Prostate gland (tissue), 2 donors: ENCODE measurements around the gene DDX51. TPM values are rescaled to one million over a fixed set of nuclear protein-coding genes. Genes with fewer than 3 reads are reported as not detected.

Experiments
- DNase-seq: peaks from one replicate; pipeline ENCODE4 v3.0.0-alpha.2; 2019; ENCODE audit warnings: low spot score
- H3K27ac ChIP-seq, 2 donors: fragments of 200-600 bp; sonication (generic); 2 replicates each; pipeline ENCODE4 v1.5.1; 2017 to 2019
- H3K27me3 ChIP-seq: fragments of 200-600 bp; sonication (generic); replicated peaks from 2 replicates; pipeline ENCODE4 v1.5.1; 2019; ENCODE audit not compliant: insufficient read depth
- H3K36me3 ChIP-seq, 2 donors: fragments of 200-600 bp; sonication (generic); 1 replicate in 1 of 2; 2 replicates in 1 of 2; pipeline versions ENCODE4 v1.5.1 to v1.8.1; 2017 to 2019
- H3K4me1 ChIP-seq: fragments of 200-600 bp; sonication (generic); replicated peaks from 2 replicates; pipeline ENCODE4 v1.5.1; 2019
- H3K4me3 ChIP-seq, 2 donors: fragments of 200-600 bp; sonication (generic); 2 replicates each; pipeline ENCODE4 v1.5.1; 2017 to 2019
- H3K9me3 ChIP-seq: fragments of 200-600 bp; sonication (generic); 2 replicates; pipeline ENCODE4 v1.5.1; 2017
- CTCF ChIP-seq, 4 experiments: fragments of 200-600 bp in 2 of 4; fragments of 450-650 bp in 2 of 4; sonication (generic) in 2 of 4; IDR thresholded peaks; 1 replicate in 3 of 4; 2 replicates in 1 of 4; pipeline ENCODE4 v1.5.1; 2016 to 2019; ENCODE audit warnings: antibody characterized with exemption in 4 of 4, mild to moderate bottlenecking in 2 of 4, moderate library complexity in 2 of 4
- POLR2A ChIP-seq: fragments of 450-650 bp; IDR thresholded peaks from one replicate; pipeline ENCODE4 v1.6.1; 2016; ENCODE audit warnings: antibody characterized with exemption, mild to moderate bottlenecking
- POLR2AphosphoS5 ChIP-seq: sonication (generic); formaldehyde crosslinking; IDR thresholded peaks from one replicate; pipeline ENCODE4 v1.6.1; 2017; ENCODE audit warnings: antibody characterized with exemption
- WGBS: methylation state at CpG from one replicate; pipeline ENCODE4 v1.1.5; 2018; 5-methylcytosine and 5-hydroxymethylcytosine counted together
- intact Hi-C: fragments of 100-400 bp; cut with DNase I; formaldehyde crosslinking; loops from one replicate; pipeline ENCODE4 v1.14.2; 2022
- total RNA-seq, 2 donors: library from RNA; depleted of rRNA; stranded (reverse); fragments of >200 nt; gene quantifications; one replicate each; pipeline ENCODE4 v1.1.0, GENCODE V29; 2016

The DDX51 gene
- total RNA-seq, 2 donors from 2014 or later = 12.7 to 29.0 TPM

GRCh38 chr12:132160016-132160415 is 15.9 kb upstream of the DDX51 start:
- intact Hi-C loops = no loop called here
- Histone ChIP-seq H3K9me3 (no peaks in the 10 kb centered on the region), H3K27ac (no peak overlapping the region), H3K4me3 (no peak overlapping the region), H3K36me3 (no peaks in the 10 kb centered on the region), H3K27me3 (peaks cover 4% of the 10 kb centered on the region), H3K4me1 (no peaks in the 10 kb centered on the region)
- DNase-seq = no peak
- no peak for TF ChIP-seq POLR2A
- no peak for TF ChIP-seq CTCF (IDR thresholded peaks at IDR 0.05)
- TF ChIP-seq POLR2AphosphoS5 = no peak
- 89% methylated on average over 16 of the region's 16 CpGs for WGBS

GRCh38 chr12:132159555-132160003 is 15.5 kb upstream of the DDX51 start:
- Histone ChIP-seq H3K36me3 (no peaks in the 10 kb centered on the region), H3K4me3 (no peak overlapping the region), H3K27ac (no peak overlapping the region), H3K9me3 (no peaks in the 10 kb centered on the region), H3K27me3 (peaks cover 4% of the 10 kb centered on the region), H3K4me1 (no peaks in the 10 kb centered on the region)
- 80% methylated on average over 14 of the region's 14 CpGs for WGBS
- no peak for TF ChIP-seq POLR2A
- no peak for TF ChIP-seq CTCF (IDR thresholded peaks at IDR 0.05)
- TF ChIP-seq POLR2AphosphoS5 = no peak
- intact Hi-C loops = loop anchor here (10.0 kb wide), 4 partner anchors 215 to 455 kb away; partner anchors contain the start of genes LRCOL1 and P2RX2
- no peak for DNase-seq

- Histone ChIP-seq H3K4me3 (no peak overlapping the region), H3K27me3 (peaks cover 4% of the 10 kb centered on the region), H3K36me3 (no peaks in the 10 kb centered on the region), H3K9me3 (no peaks in the 10 kb centered on the region), H3K4me1 (no peaks in the 10 kb centered on the region), H3K27ac (no peak overlapping the region)
- DNase-seq = no peak
- 82% methylated on average over 37 of the region's 37 CpGs for WGBS
- no peak for TF ChIP-seq POLR2AphosphoS5
- TF ChIP-seq CTCF (IDR thresholded peaks at IDR 0.05) = no peak
- no peak for TF ChIP-seq POLR2A
- intact Hi-C loops = loop anchor here (10.0 kb wide), 4 partner anchors 216 to 456 kb away; partner anchors contain the start of genes LRCOL1 and P2RX2
Measured at GRCh38 chr12:132158677-132159554, 14.8 kb upstream of the DDX51 start.

GRCh38 chr12:132157733-132158409 is 13.8 kb upstream of the DDX51 start:
- 95% methylated on average over 5 of the region's 5 CpGs for WGBS
- H3K36me3 ChIP-seq = no peaks in the 10 kb centered on the region
- no peaks in the 10 kb centered on the region for H3K27me3 ChIP-seq
- no peaks in the 10 kb centered on the region for H3K4me1 ChIP-seq
- no peak overlapping the region for H3K27ac ChIP-seq
- TF ChIP-seq POLR2A = no peak
- no peak for TF ChIP-seq POLR2AphosphoS5
- TF ChIP-seq CTCF (IDR thresholded peaks at IDR 0.05) = no peak
- H3K9me3 ChIP-seq = no peaks in the 10 kb centered on the region
- intact Hi-C loops = loop anchor here (10.0 kb wide), 4 partner anchors 217 to 457 kb away; partner anchors contain the start of genes LRCOL1 and P2RX2
- no peak overlapping the region for H3K4me3 ChIP-seq
- DNase-seq = no peak
